CD4-positive, alpha-beta T cell (primary cell): ENCODE measurements around the gene PCDHA12. TPM values are rescaled to one million over a fixed set of nuclear protein-coding genes. Genes with fewer than 3 reads are reported as not detected.

Source experiments
- ATAC-seq: fragments of 200-7000 bp; cut with Tn5 transposase; one replicate; pipeline ENCODE4 v1.10.0; 2022; ENCODE audit warnings: mild to moderate bottlenecking; ENCODE audit not compliant: poor library complexity
- CTCF ChIA-PET: fragments of 350-600 bp; sonication (Branson Sonifier 250); formaldehyde crosslinking; loops from one replicate; lab custom pipeline; 2021; ENCODE audit warnings: antibody characterized with exemption, inconsistent platforms; lab: Charles Lee
- POLR2A ChIA-PET: fragments of 350-600 bp; sonication (Branson Sonifier 250); formaldehyde crosslinking; loops from one replicate; lab custom pipeline; 2021; ENCODE audit warnings: antibody characterized with exemption, inconsistent platforms; lab: Charles Lee
- DNase-seq, 14 experiments: peaks; one replicate each; pipeline ENCODE4 v3.0.0-alpha.2; 2013 to 2020; ENCODE audit warnings: mixed read lengths in 2 of 14
- H3K27ac ChIP-seq, 2 donors: one replicate each; pipeline versions ENCODE4 v1.5.1 to v1.7.0; 2013; ENCODE audit warnings: low read length in 2 of 2, low read depth in 1 of 2, mild to moderate bottlenecking in 1 of 2
- H3K27me3 ChIP-seq, 2 experiments: 1 replicate in 1 of 2; 2 replicates in 1 of 2; pipeline versions ENCODE4 v1.6.1 to v1.7.0; 2013; ENCODE audit warnings: low read length in 2 of 2, control low read depth in 1 of 2, mild to moderate bottlenecking in 1 of 2, moderate library complexity in 1 of 2; ENCODE audit not compliant: insufficient read depth in 2 of 2, control insufficient read depth in 1 of 2
- H3K36me3 ChIP-seq: one replicate; pipeline ENCODE4 v1.6.1; 2013; ENCODE audit warnings: low read length, control low read depth; ENCODE audit not compliant: insufficient read depth
- H3K4me1 ChIP-seq: one replicate; pipeline ENCODE4 v1.6.1; 2013; ENCODE audit warnings: low read length, control low read depth; ENCODE audit not compliant: insufficient read depth
- H3K4me3 ChIP-seq: one replicate; pipeline ENCODE4 v1.5.1; 2013; ENCODE audit warnings: mild to moderate bottlenecking, low read length, moderate library complexity
- H3K9me3 ChIP-seq, 2 experiments: 1 replicate in 1 of 2; 2 replicates in 1 of 2; pipeline versions ENCODE4 v1.6.1 to v1.7.0; 2013; ENCODE audit warnings: low read length in 2 of 2, mild to moderate bottlenecking in 2 of 2, control low read depth in 1 of 2, moderate library complexity in 1 of 2; ENCODE audit not compliant: control insufficient read depth in 1 of 2, insufficient read depth in 1 of 2
- H3K27ac Mint-ChIP-seq: one replicate; pipeline ENCODE4 v1.8.0; 2020; ENCODE audit warnings: mixed read lengths
- H3K27me3 Mint-ChIP-seq: one replicate; pipeline ENCODE4 v1.8.0; 2021; ENCODE audit warnings: mixed read lengths
- H3K36me3 Mint-ChIP-seq: one replicate; pipeline ENCODE4 v1.8.0; 2021; ENCODE audit warnings: low read depth, mixed read lengths
- H3K4me1 Mint-ChIP-seq: one replicate; pipeline ENCODE4 v1.8.0; 2021; ENCODE audit warnings: low read depth, mixed read lengths
- H3K4me3 Mint-ChIP-seq: one replicate; pipeline ENCODE4 v1.8.0; 2020; ENCODE audit warnings: mild to moderate bottlenecking, mixed read lengths
- H3K9me3 Mint-ChIP-seq: one replicate; pipeline ENCODE4 v1.8.0; 2020; ENCODE audit warnings: mixed read lengths
- intact Hi-C, 2 experiments: fragments of 100-400 bp; cut with DNase I in 1 of 2; cut with micrococcal nuclease in 1 of 2; formaldehyde crosslinking; loops; one replicate each; pipeline versions ENCODE4 v1.15.1 to v1.9.0; 2023 to 2025; cut with DNase I, micrococcal nuclease
- total RNA-seq, 174 experiments: library from RNA in 2 of 174; stranded (reverse) in 2 of 174; gene quantifications; one replicate each; pipeline ENCODE4 v1.2.3 and lab custom pipeline; 2021 to 2026
- TF ChIP-seq, protein P1 (sequence below): fragments of 200-600 bp; IDR thresholded peaks from one replicate; pipeline ENCODE4 v1.8.0; 2022; ENCODE audit warnings: antibody characterized with exemption, mild to moderate bottlenecking

PCDHA12 gene
- total RNA-seq, 2 experiments from 2014 or later, result not detected

DNA sequence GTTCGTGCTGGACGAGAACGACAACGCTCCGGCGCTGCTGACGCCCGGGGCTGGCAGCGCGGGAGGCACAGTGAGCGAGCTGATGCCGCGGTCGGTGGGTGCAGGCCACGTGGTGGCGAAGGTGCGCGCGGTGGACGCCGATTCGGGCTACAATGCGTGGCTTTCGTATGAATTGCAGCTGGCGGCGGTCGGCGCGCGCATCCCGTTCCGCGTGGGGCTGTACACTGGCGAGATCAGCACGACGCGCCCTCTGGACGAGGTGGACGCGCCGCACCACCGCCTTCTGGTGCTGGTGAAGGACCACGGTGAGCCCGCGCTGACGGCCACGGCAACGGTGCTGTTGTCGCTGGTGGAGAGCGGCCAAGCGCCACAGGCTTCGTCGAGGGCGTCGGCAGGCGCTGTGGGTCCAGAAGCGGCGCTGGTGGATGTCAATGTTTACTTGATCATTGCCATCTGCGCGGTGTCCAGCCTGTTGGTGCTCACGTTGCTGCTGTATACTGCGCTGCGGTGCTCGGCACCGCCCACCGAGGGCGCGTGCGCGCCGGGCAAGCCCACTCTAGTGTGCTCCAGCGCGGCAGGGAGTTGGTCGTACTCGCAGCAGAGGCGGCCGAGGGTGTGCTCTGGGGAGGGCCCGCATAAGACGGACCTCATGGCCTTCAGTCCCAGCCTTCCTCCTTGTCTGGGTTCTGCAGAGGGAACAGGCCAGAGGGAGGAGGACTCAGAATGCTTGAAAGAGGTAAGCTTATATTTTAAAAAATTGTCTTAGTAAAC is 9.0 kb downstream of the PCDHA12 start:
- TF ChIP-seq, protein P1, sequence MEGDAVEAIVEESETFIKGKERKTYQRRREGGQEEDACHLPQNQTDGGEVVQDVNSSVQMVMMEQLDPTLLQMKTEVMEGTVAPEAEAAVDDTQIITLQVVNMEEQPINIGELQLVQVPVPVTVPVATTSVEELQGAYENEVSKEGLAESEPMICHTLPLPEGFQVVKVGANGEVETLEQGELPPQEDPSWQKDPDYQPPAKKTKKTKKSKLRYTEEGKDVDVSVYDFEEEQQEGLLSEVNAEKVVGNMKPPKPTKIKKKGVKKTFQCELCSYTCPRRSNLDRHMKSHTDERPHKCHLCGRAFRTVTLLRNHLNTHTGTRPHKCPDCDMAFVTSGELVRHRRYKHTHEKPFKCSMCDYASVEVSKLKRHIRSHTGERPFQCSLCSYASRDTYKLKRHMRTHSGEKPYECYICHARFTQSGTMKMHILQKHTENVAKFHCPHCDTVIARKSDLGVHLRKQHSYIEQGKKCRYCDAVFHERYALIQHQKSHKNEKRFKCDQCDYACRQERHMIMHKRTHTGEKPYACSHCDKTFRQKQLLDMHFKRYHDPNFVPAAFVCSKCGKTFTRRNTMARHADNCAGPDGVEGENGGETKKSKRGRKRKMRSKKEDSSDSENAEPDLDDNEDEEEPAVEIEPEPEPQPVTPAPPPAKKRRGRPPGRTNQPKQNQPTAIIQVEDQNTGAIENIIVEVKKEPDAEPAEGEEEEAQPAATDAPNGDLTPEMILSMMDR, result no peak
- Histone ChIP-seq H3K36me3 (no peaks in the 10 kb centered on the region), H3K27me3 (peaks cover 8 to 14% of the 10 kb centered on the region in 2 experiments), H3K4me3 (no peak overlapping the region), H3K4me1 (no peaks in the 10 kb centered on the region), H3K27ac (no peak overlapping the region), H3K9me3 (peaks cover 10 to 33% of the 10 kb centered on the region in 2 experiments)
- ATAC-seq (no peak), DNase-seq (no peak)
- CTCF ChIA-PET, result no interaction called here
- POLR2A ChIA-PET, result no interaction called here
- Mint-ChIP-seq H3K27ac (no peak overlapping the region), H3K36me3 (peaks cover 19% of the 10 kb centered on the region), H3K9me3 (peaks cover 15% of the 10 kb centered on the region), H3K27me3 (peaks cover 54% of the 10 kb centered on the region), H3K4me1 (no peaks in the 10 kb centered on the region), H3K4me3 (no peak overlapping the region)
- intact Hi-C loops, result no loop called here

DNA sequence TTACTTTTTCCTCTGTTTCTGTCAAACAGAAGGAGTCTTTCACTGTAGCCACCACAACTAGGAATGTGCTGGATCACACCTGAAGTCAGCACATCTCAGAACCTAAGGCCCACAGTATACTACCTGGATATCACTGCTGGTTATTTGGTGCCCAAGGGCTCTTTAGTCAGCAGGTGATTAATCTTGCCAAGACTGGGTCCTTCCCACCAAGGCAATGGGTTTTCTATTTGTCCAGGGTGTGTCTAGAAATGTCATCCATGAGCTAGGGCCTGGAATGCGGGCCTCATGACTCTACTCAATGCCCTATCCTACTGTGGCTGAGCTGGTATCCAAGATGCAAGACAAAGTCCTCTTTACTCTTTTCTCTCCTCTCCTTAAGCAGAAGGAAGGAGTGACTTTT is 41.2 kb downstream of the PCDHA12 start:
- DNase-seq (no peak), ATAC-seq (no peak)
- Mint-ChIP-seq H3K9me3 (peaks cover 13% of the 10 kb centered on the region), H3K36me3 (no peaks in the 10 kb centered on the region), H3K4me1 (no peaks in the 10 kb centered on the region), H3K27ac (no peak overlapping the region), H3K27me3 (peaks cover 29% of the 10 kb centered on the region), H3K4me3 (no peak overlapping the region)
- TF ChIP-seq, protein P1, result no peak
- H3K27ac ChIP-seq, result no peak overlapping the region
- no peak overlapping the region for H3K4me3 ChIP-seq
- no peaks in the 10 kb centered on the region for H3K27me3 ChIP-seq
- CTCF ChIA-PET, result no interaction called here
- H3K9me3 ChIP-seq, result peaks cover 0 to 17% of the 10 kb centered on the region in 2 experiments
- H3K4me1 ChIP-seq, result no peaks in the 10 kb centered on the region
- POLR2A ChIA-PET, result no interaction called here
- intact Hi-C loops, result no loop called here
- no peaks in the 10 kb centered on the region for H3K36me3 ChIP-seq

GRCh38 chr5:140923601-140924000 is 48.5 kb downstream of the PCDHA12 start:
- peaks cover 10% of the 10 kb centered on the region for H3K4me1 Mint-ChIP-seq
- no peak for ATAC-seq
- intact Hi-C loops, result no loop called here
- H3K4me3 Mint-ChIP-seq, result no peak overlapping the region
- Histone ChIP-seq H3K27me3 (peaks cover 28 to 38% of the 10 kb centered on the region in 2 experiments), H3K4me1 (peaks cover 20% of the 10 kb centered on the region), H3K36me3 (no peaks in the 10 kb centered on the region), H3K4me3 (no peak overlapping the region), H3K27ac (no peak overlapping the region), H3K9me3 (peaks cover 0 to 31% of the 10 kb centered on the region in 2 experiments)
- no peaks in the 10 kb centered on the region for H3K9me3 Mint-ChIP-seq
- peaks cover 64% of the 10 kb centered on the region for H3K27me3 Mint-ChIP-seq
- H3K27ac Mint-ChIP-seq, result no peak overlapping the region
- DNase-seq, result no peak
- TF ChIP-seq, protein P1, result no peak
- H3K36me3 Mint-ChIP-seq, result no peaks in the 10 kb centered on the region
- CTCF ChIA-PET, result no interaction called here
- POLR2A ChIA-PET, result no interaction called here
